Left lung (tissue), 10 donors: Measurements from ENCODE around the gene FBXL16. TPM values are rescaled to one million over a fixed set of nuclear protein-coding genes. Genes with fewer than 3 reads are reported as not detected.
A peak's percentile ranks its signal among the peaks of the same experiment; 100 is the strongest.

Experiments used
- ATAC-seq: fragments of 200-7000 bp; cut with Tn5 transposase; one replicate; pipeline ENCODE4 v1.9.1; 2020; ENCODE audit warnings: moderate library complexity
- DNase-seq, 4 donors: peaks; one replicate each; pipeline ENCODE4 v3.0.0-alpha.2; 2013 to 2020
- H3K27ac ChIP-seq, 2 donors: fragments of 200-600 bp; sonication (generic) in 1 of 2; one replicate each; pipeline versions ENCODE4 v1.5.0 to v1.8.0; 2020 to 2021
- H3K27me3 ChIP-seq, 2 donors: fragments of 200-600 bp; sonication (generic) in 1 of 2; one replicate each; pipeline versions ENCODE4 v1.5.0 to v1.8.0; 2020 to 2021
- H3K36me3 ChIP-seq, 2 donors: fragments of 200-600 bp; sonication (generic) in 1 of 2; one replicate each; pipeline versions ENCODE4 v1.5.0 to v1.8.0; 2020 to 2021
- H3K4me1 ChIP-seq, 2 donors: fragments of 200-600 bp; one replicate each; pipeline ENCODE4 v1.8.0; 2021
- H3K4me3 ChIP-seq, 2 donors: fragments of 200-600 bp; sonication (generic) in 1 of 2; one replicate each; pipeline versions ENCODE4 v1.5.0 to v1.8.0; 2020 to 2021; ENCODE audit warnings: mild to moderate bottlenecking in 1 of 2
- H3K9me3 ChIP-seq, 2 donors: fragments of 200-600 bp; sonication (generic) in 1 of 2; one replicate each; pipeline versions ENCODE4 v1.5.0 to v1.8.0; 2020 to 2021
- CTCF ChIP-seq, 2 donors: fragments of 200-600 bp; sonication (generic) in 1 of 2; IDR thresholded peaks; one replicate each; pipeline versions ENCODE4 v1.5.0 to v1.8.0; 2021; ENCODE audit warnings: antibody characterized with exemption in 2 of 2
- intact Hi-C, 2 donors: fragments of 100-400 bp; cut with DNase I; formaldehyde crosslinking; loops; one replicate each; pipeline versions ENCODE4 v1.11.2 to v1.14.2; 2022
- polyA plus RNA-seq, 6 donors: library from polyadenylated mRNA; unstranded; fragments of 120-200 nt; gene quantifications; one replicate each; pipeline ENCODE4 v1.2.1, GENCODE V29; 2013; ENCODE audit not compliant: insufficient read length in 6 of 6
- total RNA-seq, 2 donors: library from RNA; stranded (reverse); fragmentation: NEBNext Ultra II Directional; extraction: Animal tissue kit (Norgen Biotek cat#: 25700); gene quantifications; one replicate each; pipeline ENCODE4 v1.2.1, GENCODE V29; 2021
- donor health status: DM: no; HTN: yes; CAD: no.
- donor health status: DM: no; HTN: no; CAD: no.

The FBXL16 gene
- total and polyA plus RNA-seq, 8 donors = 0.48 to 5.7 (median 0.72) TPM

- H3K9me3 ChIP-seq = no peaks in the 10 kb centered on the region
- H3K4me1 ChIP-seq = peaks cover 11 to 26% of the 10 kb centered on the region in 2 donors
- H3K4me3 ChIP-seq = peak overlapping the region in 1 of 2 donors; percentile 36
- ATAC-seq (peak; percentile 53), DNase-seq (peak in 1 of 4 donors; percentile 41)
- H3K36me3 ChIP-seq = no peaks in the 10 kb centered on the region
- TF ChIP-seq CTCF (IDR thresholded peaks at IDR 0.05) = no peak
- intact Hi-C loops = no loop called here
- no peak overlapping the region for H3K27ac ChIP-seq
- H3K27me3 ChIP-seq = peaks cover 53 to 95% of the 10 kb centered on the region in 2 donors
These were observed 10.1 kb downstream of the FBXL16 start for GRCh38 chr16:695355-696089.

GRCh38 chr16:694863-695354 lies 10.7 kb downstream of the FBXL16 start:
- TF ChIP-seq CTCF (IDR thresholded peaks at IDR 0.05) = no peak
- intact Hi-C loops = no loop called here

GRCh38 chr16:694187-694862 lies 11.3 kb downstream of the FBXL16 start:
- DNase-seq (no peak), ATAC-seq (no peak)
- intact Hi-C loops = no loop called here
- Histone ChIP-seq H3K9me3 (no peaks in the 10 kb centered on the region), H3K36me3 (no peaks in the 10 kb centered on the region), H3K27ac (no peak overlapping the region), H3K4me1 (peaks cover 16 to 33% of the 10 kb centered on the region in 2 donors), H3K4me3 (peak overlapping the region in 1 of 2 donors; percentile 36), H3K27me3 (peaks cover 44 to 83% of the 10 kb centered on the region in 2 donors)
- no peak for TF ChIP-seq CTCF (IDR thresholded peaks at IDR 0.05)

More at GRCh38 chr16:694863-695354, 10.7 kb downstream of the FBXL16 start:
- ATAC-seq = no peak
- H3K4me1 ChIP-seq = peaks cover 11 to 27% of the 10 kb centered on the region in 2 donors
- H3K27ac ChIP-seq = no peak overlapping the region
- peaks cover 47 to 89% of the 10 kb centered on the region in 2 donors for H3K27me3 ChIP-seq
- H3K9me3 ChIP-seq = no peaks in the 10 kb centered on the region
- no peaks in the 10 kb centered on the region for H3K36me3 ChIP-seq
- H3K4me3 ChIP-seq = peak overlapping the region in 1 of 2 donors; percentile 36
- no peak for DNase-seq

GRCh38 chr16:693766-694165 lies 11.8 kb downstream of the FBXL16 start:
- Histone ChIP-seq H3K36me3 (no peaks in the 10 kb centered on the region), H3K9me3 (no peaks in the 10 kb centered on the region), H3K4me3 (no peak overlapping the region), H3K27ac (no peak overlapping the region), H3K4me1 (peaks cover 20 to 38% of the 10 kb centered on the region in 2 donors), H3K27me3 (peaks cover 44 to 78% of the 10 kb centered on the region in 2 donors)
- TF ChIP-seq CTCF (IDR thresholded peaks at IDR 0.05) = no peak
- ATAC-seq = no peak
- intact Hi-C loops = no loop called here
- no peak for DNase-seq

- DNase-seq = no peak
- Histone ChIP-seq H3K9me3 (no peaks in the 10 kb centered on the region), H3K27ac (no peak overlapping the region), H3K4me3 (no peak overlapping the region), H3K4me1 (peaks cover 20 to 42% of the 10 kb centered on the region in 2 donors), H3K27me3 (peaks cover 44 to 74% of the 10 kb centered on the region in 2 donors), H3K36me3 (no peaks in the 10 kb centered on the region)
- TF ChIP-seq CTCF (IDR thresholded peaks at IDR 0.05) = no peak
- ATAC-seq = no peak
- intact Hi-C loops = no loop called here
These were observed 12.2 kb downstream of the FBXL16 start for GRCh38 chr16:693364-693763.
